Mesenchymal stem cell (in vitro differentiated cells and primary cell): ENCODE results near the gene HS3ST1.

Experiments used
- DNase-seq: peaks from one replicate; pipeline ENCODE4 v3.0.0-alpha.2; 2013
- H2AFZ ChIP-seq: one replicate; pipeline ENCODE4 v1.6.1; 2013; ENCODE audit warnings: low read depth, mild to moderate bottlenecking, control low read depth, inconsistent platforms, low read length, moderate library complexity
- H2AK5ac ChIP-seq: 2 replicates; pipeline ENCODE4 v1.6.1; 2013; ENCODE audit warnings: low read length, moderate library complexity, mild to moderate bottlenecking, inconsistent platforms; ENCODE audit not compliant: severe bottlenecking
- H2BK120ac ChIP-seq: one replicate; pipeline ENCODE4 v1.6.1; 2013; ENCODE audit warnings: low read depth, mild to moderate bottlenecking, inconsistent platforms, low read length, moderate library complexity
- H2BK12ac ChIP-seq, 2 experiments: one replicate each; pipeline ENCODE4 v1.6.1; 2013; ENCODE audit warnings: inconsistent platforms in 2 of 2, low read length in 2 of 2, mild to moderate bottlenecking in 2 of 2, moderate library complexity in 2 of 2, control low read depth in 1 of 2
- H2BK15ac ChIP-seq: one replicate; pipeline ENCODE4 v1.6.1; 2013; ENCODE audit warnings: mild to moderate bottlenecking, low read depth, inconsistent platforms; ENCODE audit not compliant: poor library complexity, severe bottlenecking
- H2BK5ac ChIP-seq: 2 replicates; pipeline ENCODE4 v1.6.1; 2013; ENCODE audit warnings: low read depth, mild to moderate bottlenecking, low read length, control low read depth, inconsistent platforms; ENCODE audit not compliant: poor library complexity, severe bottlenecking
- H3K14ac ChIP-seq, 2 experiments: one replicate each; pipeline ENCODE4 v1.6.1; 2013; ENCODE audit warnings: inconsistent platforms in 2 of 2, low read length in 2 of 2, control low read depth in 1 of 2, mild to moderate bottlenecking in 1 of 2, moderate library complexity in 1 of 2
- H3K18ac ChIP-seq, 2 experiments: one replicate each; pipeline ENCODE4 v1.6.1; 2013; ENCODE audit warnings: inconsistent platforms in 2 of 2, low read length in 2 of 2, control low read depth in 1 of 2, low read depth in 1 of 2, mild to moderate bottlenecking in 1 of 2
- H3K23ac ChIP-seq, 2 experiments: one replicate each; pipeline ENCODE4 v1.6.1; 2013; ENCODE audit warnings: inconsistent platforms in 2 of 2, low read length in 2 of 2, mild to moderate bottlenecking in 2 of 2, moderate library complexity in 2 of 2, control low read depth in 1 of 2
- H3K27ac ChIP-seq: 2 replicates; pipeline ENCODE4 v1.5.1; 2013; ENCODE audit warnings: mild to moderate bottlenecking, moderate library complexity, low read length, control low read depth, inconsistent platforms; ENCODE audit not compliant: poor library complexity, severe bottlenecking
- H3K27me3 ChIP-seq, 2 experiments: 2 replicates each; pipeline versions ENCODE4 v1.6.1 to v1.7.0; 2013; ENCODE audit warnings: low read length in 2 of 2, mild to moderate bottlenecking in 2 of 2, moderate library complexity in 2 of 2, control low read depth in 1 of 2, inconsistent platforms in 1 of 2; ENCODE audit not compliant: control insufficient read depth in 1 of 2, insufficient read depth in 1 of 2
- H3K36me3 ChIP-seq, 2 experiments: 2 replicates each; pipeline versions ENCODE4 v1.6.1 to v1.7.0; 2013; ENCODE audit warnings: low read length in 2 of 2, control low read depth in 1 of 2, inconsistent platforms in 1 of 2, low read depth in 1 of 2, mild to moderate bottlenecking in 1 of 2; ENCODE audit not compliant: insufficient read depth in 2 of 2, control insufficient read depth in 1 of 2
- H3K4ac ChIP-seq, 2 experiments: one replicate each; pipeline ENCODE4 v1.6.1; 2013; ENCODE audit warnings: inconsistent platforms in 2 of 2, low read length in 2 of 2, mild to moderate bottlenecking in 2 of 2, moderate library complexity in 2 of 2, control low read depth in 1 of 2, low read depth in 1 of 2
- H3K4me1 ChIP-seq: 2 replicates; pipeline ENCODE4 v1.6.1; 2013; ENCODE audit warnings: low read depth, low read length, control low read depth; ENCODE audit not compliant: control insufficient read depth, insufficient read depth
- H3K4me2 ChIP-seq: 2 replicates; pipeline ENCODE4 v1.6.1; 2013; ENCODE audit warnings: low read length, mild to moderate bottlenecking, inconsistent platforms; ENCODE audit not compliant: poor library complexity, severe bottlenecking
- H3K4me3 ChIP-seq, 2 experiments: 2 replicates each; pipeline versions ENCODE4 v1.5.1 to v1.7.0; 2013; ENCODE audit warnings: low read length in 2 of 2, mild to moderate bottlenecking in 2 of 2, control low read depth in 1 of 2, low read depth in 1 of 2; ENCODE audit not compliant: insufficient read depth in 1 of 2
- H3K79me1 ChIP-seq: replicated peaks from 2 replicates; pipeline ENCODE4 v1.6.1; 2013; ENCODE audit warnings: mild to moderate bottlenecking, control low read depth, low read length, inconsistent platforms; ENCODE audit not compliant: poor library complexity, severe bottlenecking
- H3K9ac ChIP-seq: 2 replicates; pipeline ENCODE4 v1.7.0; 2013; ENCODE audit warnings: mild to moderate bottlenecking, low read length, moderate library complexity
- H3K9me3 ChIP-seq: 2 replicates; pipeline ENCODE4 v1.7.0; 2013; ENCODE audit warnings: mild to moderate bottlenecking, low read length; ENCODE audit not compliant: control insufficient read depth
- H4K8ac ChIP-seq: one replicate; pipeline ENCODE4 v1.6.1; 2013; ENCODE audit warnings: inconsistent platforms, mild to moderate bottlenecking, low read length, moderate library complexity
- H4K91ac ChIP-seq: one replicate; pipeline ENCODE4 v1.6.1; 2013; ENCODE audit warnings: mild to moderate bottlenecking, low read length, inconsistent platforms
- WGBS: methylation state at CpG from one replicate; pipeline ENCODE4 v1.1.7; 2013; ENCODE audit warnings: mixed read lengths; 5-methylcytosine and 5-hydroxymethylcytosine counted together

HS3ST1 gene

DNA sequence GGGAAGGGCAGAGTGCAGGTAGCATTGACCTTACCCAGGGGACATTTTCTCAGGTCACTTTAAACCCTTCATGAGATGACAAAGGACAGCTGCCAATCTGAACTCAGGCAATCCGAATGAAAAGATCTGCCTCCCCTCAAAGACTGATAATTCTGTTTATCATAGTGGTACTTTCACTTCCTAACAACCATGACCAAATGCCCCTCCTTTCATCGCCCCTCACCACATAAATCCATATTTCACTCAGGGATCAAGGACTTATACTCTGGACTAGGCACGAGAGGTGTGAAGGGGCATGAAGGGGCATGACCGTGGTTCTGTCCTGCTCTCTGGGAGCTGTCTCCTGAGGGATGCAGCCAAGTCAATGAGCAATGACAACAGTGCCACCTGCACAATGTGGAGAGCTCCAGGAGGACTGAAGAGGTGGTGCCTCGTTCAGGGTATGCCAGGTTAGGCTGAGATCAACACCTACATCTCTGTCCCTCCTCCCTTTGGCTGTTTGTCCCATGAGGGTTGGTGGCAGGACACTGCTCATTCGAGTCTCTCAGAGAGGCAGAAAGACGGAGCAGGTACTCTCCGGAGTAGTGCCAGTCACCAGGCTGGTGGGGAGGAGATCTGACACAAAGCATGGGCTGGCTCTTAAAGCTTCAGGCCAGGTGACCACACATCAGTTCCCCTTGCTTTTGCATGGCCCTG lies 12.5 kb downstream of the HS3ST1 start:
- Histone ChIP-seq H3K4me2 (no peak overlapping the region), H4K91ac (no peak overlapping the region), H2BK15ac (no peak overlapping the region), H3K23ac (no peak overlapping the region), H3K79me1 (peaks cover 11% of the 10 kb centered on the region), H3K4ac (no peak overlapping the region), H2BK5ac (no peak overlapping the region), H3K9ac (no peak overlapping the region), H3K27ac (no peak overlapping the region), H2BK12ac (no peak overlapping the region), H4K8ac (no peak overlapping the region), H3K4me1 (peaks cover 3% of the 10 kb centered on the region), H3K27me3 (no peaks in the 10 kb centered on the region), H3K36me3 (peaks cover 0 to 5% of the 10 kb centered on the region in 2 experiments), H2AFZ (no peak overlapping the region), H2BK120ac (no peak overlapping the region), H3K9me3 (peaks cover 5% of the 10 kb centered on the region), H3K14ac (no peak overlapping the region), H3K18ac (no peak overlapping the region), H2AK5ac (no peak overlapping the region), H3K4me3 (no peak overlapping the region)
- 86% methylated on average over 8 of the region's 8 CpGs for WGBS
- no peak for DNase-seq

- H2AK5ac ChIP-seq: no peak overlapping the region
- H4K91ac ChIP-seq: no peak overlapping the region
- no peak overlapping the region for H2BK5ac ChIP-seq
- no peak overlapping the region for H3K4me3 ChIP-seq
- peaks cover 0 to 5% of the 10 kb centered on the region in 2 experiments for H3K36me3 ChIP-seq
- peaks cover 3% of the 10 kb centered on the region for H3K4me1 ChIP-seq
- H3K27me3 ChIP-seq: no peaks in the 10 kb centered on the region
- H2BK120ac ChIP-seq: no peak overlapping the region
- no peak overlapping the region for H2BK12ac ChIP-seq
- 83% methylated on average over 3 of the region's 3 CpGs for WGBS
- no peak overlapping the region for H4K8ac ChIP-seq
- no peak overlapping the region for H3K9ac ChIP-seq
- no peak overlapping the region for H3K14ac ChIP-seq
- no peak overlapping the region for H2AFZ ChIP-seq
- peaks cover 11% of the 10 kb centered on the region for H3K79me1 ChIP-seq
- H3K4me2 ChIP-seq: no peak overlapping the region
- no peak overlapping the region for H2BK15ac ChIP-seq
- no peak overlapping the region for H3K4ac ChIP-seq
- peaks cover 5% of the 10 kb centered on the region for H3K9me3 ChIP-seq
- H3K27ac ChIP-seq: no peak overlapping the region
- no peak for DNase-seq
- H3K18ac ChIP-seq: no peak overlapping the region
- no peak overlapping the region for H3K23ac ChIP-seq
Measured at GRCh38 chr4:11415409-11416070, 13.2 kb downstream of the HS3ST1 start.

GRCh38 chr4:11412211-11412610 lies 16.5 kb downstream of the HS3ST1 start:
- Histone ChIP-seq H4K91ac (no peak overlapping the region), H3K4ac (no peak overlapping the region), H2AK5ac (no peak overlapping the region), H4K8ac (no peak overlapping the region), H3K18ac (no peak overlapping the region), H2BK5ac (no peak overlapping the region), H3K14ac (no peak overlapping the region), H2BK12ac (no peak overlapping the region), H2BK15ac (no peak overlapping the region), H3K4me3 (no peak overlapping the region), H3K4me1 (peaks cover 3% of the 10 kb centered on the region), H2BK120ac (no peak overlapping the region), H3K9me3 (no peaks in the 10 kb centered on the region), H3K79me1 (peaks cover 17% of the 10 kb centered on the region), H3K27me3 (no peaks in the 10 kb centered on the region), H3K9ac (no peak overlapping the region), H3K23ac (no peak overlapping the region), H2AFZ (no peak overlapping the region), H3K27ac (no peak overlapping the region), H3K36me3 (peaks cover 0 to 10% of the 10 kb centered on the region in 2 experiments), H3K4me2 (no peak overlapping the region)
- WGBS: 80% methylated on average over 3 of the region's 4 CpGs
- DNase-seq: no peak

- Histone ChIP-seq H2AFZ (no peak overlapping the region), H3K23ac (no peak overlapping the region), H3K9me3 (no peaks in the 10 kb centered on the region), H2BK120ac (no peak overlapping the region), H3K27ac (no peak overlapping the region), H3K4me1 (no peaks in the 10 kb centered on the region), H4K8ac (no peak overlapping the region), H3K36me3 (peaks cover 0 to 5% of the 10 kb centered on the region in 2 experiments), H2BK15ac (no peak overlapping the region), H2BK12ac (no peak overlapping the region), H3K4ac (no peak overlapping the region), H3K14ac (no peak overlapping the region), H2BK5ac (no peak overlapping the region), H3K79me1 (peaks cover 9% of the 10 kb centered on the region), H3K4me2 (no peak overlapping the region), H2AK5ac (no peak overlapping the region), H3K27me3 (no peaks in the 10 kb centered on the region), H3K4me3 (no peak overlapping the region), H4K91ac (no peak overlapping the region), H3K18ac (no peak overlapping the region), H3K9ac (no peak overlapping the region)
- no peak for DNase-seq
- WGBS: 85% methylated on average over 1 of the region's 1 CpG
Measured at GRCh38 chr4:11409632-11410031, 19.1 kb downstream of the HS3ST1 start.
